Measurements from ENCODE around the gene ABI1.

ABI1 gene

DNA sequence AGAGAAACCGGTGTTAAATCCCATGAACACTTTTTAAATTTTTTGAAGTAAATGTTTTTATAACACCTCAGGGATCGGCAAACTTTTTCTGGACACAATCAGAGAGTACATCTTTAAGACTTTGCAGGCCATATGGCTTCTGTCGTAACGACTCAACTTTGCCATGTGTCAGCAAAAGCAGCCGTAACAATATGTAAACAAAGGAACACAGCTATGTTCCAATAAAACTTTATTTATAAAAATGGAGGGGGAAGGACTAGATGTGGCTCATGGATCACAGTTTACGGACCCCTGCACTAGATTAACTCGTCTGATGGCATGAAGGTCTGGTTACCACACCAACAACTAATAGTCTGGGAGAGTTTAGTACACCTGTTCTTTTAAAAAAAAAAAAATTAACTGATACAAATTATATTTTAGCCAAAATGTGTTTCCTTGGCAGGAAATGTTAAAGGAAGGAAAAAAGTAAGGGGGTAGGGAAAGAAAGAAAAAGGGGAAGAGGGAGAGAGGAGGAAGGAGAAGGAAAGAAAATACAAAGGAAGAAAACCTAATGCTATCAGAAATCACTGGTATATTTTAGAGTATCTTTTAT, 50.2 kb downstream of the ABI1 start:
- DNase-seq (ENCODE audit: low read depth, low spot score) = no peak
- ChIA-PET POLR2A (no interaction called here), CTCF (interaction anchor here (1.5 kb wide), 1 partner anchor 51 kb away, joined by 4 read pairs; the partner anchor contains the start of gene ABI1)
- no peak overlapping the region for H3K4me3 ChIP-seq (ENCODE audit: low read depth, low read length)
- no peak for TF ChIP-seq CTCF (IDR thresholded peaks at IDR 0.05; ENCODE audit: insufficient read depth, low read length, missing control alignments)

- DNase-seq (ENCODE audit: low read depth, low spot score) = no peak
- H3K4me3 ChIP-seq (ENCODE audit: low read depth, low read length) = no peak overlapping the region
- no peak for TF ChIP-seq CTCF (IDR thresholded peaks at IDR 0.05; ENCODE audit: insufficient read depth, low read length, missing control alignments)
- ChIA-PET POLR2A (no interaction called here), CTCF (interaction anchor here (0.7 kb wide), 1 partner anchor 11 kb away, joined by 3 read pairs; no protein-coding TSS in a partner anchor)
These were observed 50.8 kb downstream of the ABI1 start for GRCh38 chr10:26809973-26810372.

DNA sequence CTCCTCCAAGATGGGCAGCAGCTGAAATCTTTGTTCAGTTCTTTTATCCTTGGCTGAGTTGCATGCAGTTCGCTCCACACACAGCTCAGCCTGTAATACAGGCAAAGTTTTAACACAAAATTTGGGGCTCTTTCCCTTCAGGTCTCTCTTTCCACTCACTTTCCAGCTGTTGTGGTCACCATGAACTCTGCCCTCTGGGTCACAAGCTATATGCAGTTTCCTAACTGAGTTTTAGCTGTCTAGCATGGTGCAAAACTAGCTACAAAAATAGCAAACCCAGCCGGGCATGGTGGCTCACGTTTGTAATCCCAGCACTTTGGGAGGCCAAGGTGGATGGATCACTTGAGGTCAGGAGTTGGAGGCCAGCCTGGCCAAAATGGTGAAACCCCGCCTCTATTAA, 53.2 kb downstream of the ABI1 start:
- no peak for TF ChIP-seq CTCF (IDR thresholded peaks at IDR 0.05; ENCODE audit: insufficient read depth, low read length, missing control alignments)
- CTCF ChIA-PET = interaction anchor here (0.9 to 1.1 kb wide), 2 partner anchors 13 to 53 kb away, joined by 3 read pairs; partner anchors contain the start of gene ABI1
- no peak overlapping the region for H3K4me3 ChIP-seq (ENCODE audit: low read depth, low read length)
- POLR2A ChIA-PET = no interaction called here
- DNase-seq (ENCODE audit: low read depth, low spot score) = no peak

DNA sequence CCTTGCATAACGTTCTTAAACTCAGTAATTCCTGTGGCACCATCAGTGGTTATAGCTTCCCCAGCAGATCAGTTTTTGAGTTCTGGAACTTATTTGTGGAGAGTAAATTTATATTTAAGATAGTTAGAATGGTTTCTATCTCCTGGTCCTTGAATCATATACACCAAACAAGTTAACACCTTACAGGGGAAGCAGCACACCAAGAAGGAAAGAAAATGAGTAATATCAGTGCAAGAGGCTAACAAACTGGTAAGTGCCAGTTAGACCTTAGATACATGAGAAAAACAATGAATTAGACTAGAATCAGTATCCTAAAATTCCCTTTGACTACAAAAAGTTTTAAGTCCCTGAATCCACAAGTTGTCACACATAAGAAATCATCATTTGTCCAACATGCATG, 54.2 kb downstream of the ABI1 start:
- TF ChIP-seq CTCF (IDR thresholded peaks at IDR 0.05; ENCODE audit: insufficient read depth, low read length, missing control alignments) = no peak
- ChIA-PET CTCF (interaction anchor here (0.6 to 0.9 kb wide), 2 partner anchors 16 to 55 kb away, joined by 4 read pairs; no protein-coding TSS in a partner anchor), POLR2A (no interaction called here)
- no peak overlapping the region for H3K4me3 ChIP-seq (ENCODE audit: low read depth, low read length)
- DNase-seq (ENCODE audit: low read depth, low spot score) = no peak

DNA sequence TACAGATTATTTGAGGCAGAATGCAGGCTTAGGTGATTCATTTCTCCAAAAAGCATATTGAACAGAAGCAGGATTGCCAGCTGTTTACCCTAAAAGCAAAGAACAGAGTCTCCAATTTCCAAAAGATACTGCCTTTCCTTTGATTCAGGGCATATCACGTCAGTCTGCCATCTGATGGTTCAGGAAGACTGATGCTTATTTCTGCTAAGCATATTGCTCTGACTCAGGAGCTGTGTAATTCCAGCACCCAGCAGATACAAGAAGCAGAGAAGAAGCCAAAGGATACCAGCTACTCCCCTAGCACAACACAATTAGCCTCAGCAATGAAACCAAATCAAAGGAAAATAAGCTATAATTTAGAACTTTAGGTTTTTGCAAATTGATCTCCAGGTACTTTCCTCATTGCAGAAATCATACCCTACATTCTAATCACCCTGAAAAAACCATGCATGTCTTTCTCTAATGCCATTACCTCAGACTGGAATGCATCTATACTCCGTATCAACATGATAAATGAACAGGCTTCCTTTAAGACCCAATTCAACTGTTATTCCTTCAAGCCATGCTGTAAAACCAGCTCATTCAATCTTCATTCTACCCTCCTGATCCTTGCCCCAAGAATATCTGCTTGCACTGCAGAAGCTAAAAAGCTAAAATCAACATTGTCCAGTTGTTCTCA, 55.1 kb downstream of the ABI1 start:
- H3K4me3 ChIP-seq (ENCODE audit: low read depth, low read length) = no peak overlapping the region

More for the DNA sequence above, 55.1 kb downstream of the ABI1 start:
- ChIA-PET CTCF (interaction anchor here (0.6 to 1.0 kb wide), 3 partner anchors 9 to 56 kb away, joined by 3 to 4 read pairs (median 4); no protein-coding TSS in a partner anchor), POLR2A (no interaction called here)
- no peak for DNase-seq (ENCODE audit: low read depth, low spot score)
- TF ChIP-seq CTCF (IDR thresholded peaks at IDR 0.05; ENCODE audit: insufficient read depth, low read length, missing control alignments) = no peak

All from AG04449 (cell line).